Measurements from ENCODE around the gene TCTN1. TPM values are rescaled to one million over a fixed set of nuclear protein-coding genes. Genes with fewer than 3 reads are reported as not detected.
A peak's percentile ranks its signal among the peaks of the same experiment; 100 is the strongest.
"Not testable (repeated sequence)": the region's sequence is repeated elsewhere in the genome, so short reads cannot be mapped to it uniquely, and the experiment has no call there.

The TCTN1 gene
- total RNA-seq, 1 donor from 2014 or later = 15.4 TPM

DNA sequence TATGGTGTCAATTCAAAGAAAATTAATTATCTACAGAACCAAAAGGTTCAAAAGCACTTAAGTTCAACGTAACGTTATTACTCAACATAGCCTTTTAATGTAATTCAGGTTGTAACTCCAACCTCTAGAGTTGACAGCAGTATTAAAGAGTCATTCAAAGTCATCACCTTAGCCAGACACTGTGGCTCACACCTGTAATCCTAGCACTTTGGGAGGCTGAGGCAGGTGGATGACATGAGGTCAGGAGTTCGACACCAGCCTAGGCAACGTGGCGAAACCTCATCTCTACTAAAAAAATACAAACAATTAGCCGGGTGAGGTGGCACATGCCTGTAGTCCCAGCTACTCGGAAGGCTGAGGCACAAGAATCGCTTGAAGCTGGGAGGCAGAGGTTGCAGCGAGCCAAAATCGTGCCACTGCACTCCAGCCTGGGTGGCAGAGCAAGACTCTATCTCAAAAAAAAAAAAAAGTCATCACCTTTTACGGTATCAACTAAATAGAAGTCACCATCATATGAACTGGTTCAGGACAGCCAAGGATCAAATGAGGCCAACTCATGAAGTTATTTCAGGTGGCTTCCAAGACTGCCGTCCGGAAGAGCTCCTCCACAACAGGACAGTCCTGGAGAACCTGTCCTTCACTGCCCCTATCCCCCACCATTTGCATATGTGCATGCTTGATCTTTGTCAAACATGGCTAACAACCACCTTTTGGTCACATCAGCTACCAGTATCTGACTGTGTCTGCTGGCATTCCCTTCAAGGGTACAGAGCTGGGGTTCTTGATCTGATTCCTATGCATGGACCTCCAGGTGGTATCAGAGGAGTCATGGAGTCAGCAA lies 35.0 kb upstream of the TCTN1 start:
- Mint-ChIP-seq H3K9me3 (no peaks in the 10 kb centered on the region), H3K4me1 (peaks cover 63% of the 10 kb centered on the region)
- peak; percentile 70 for DNase-seq

DNA sequence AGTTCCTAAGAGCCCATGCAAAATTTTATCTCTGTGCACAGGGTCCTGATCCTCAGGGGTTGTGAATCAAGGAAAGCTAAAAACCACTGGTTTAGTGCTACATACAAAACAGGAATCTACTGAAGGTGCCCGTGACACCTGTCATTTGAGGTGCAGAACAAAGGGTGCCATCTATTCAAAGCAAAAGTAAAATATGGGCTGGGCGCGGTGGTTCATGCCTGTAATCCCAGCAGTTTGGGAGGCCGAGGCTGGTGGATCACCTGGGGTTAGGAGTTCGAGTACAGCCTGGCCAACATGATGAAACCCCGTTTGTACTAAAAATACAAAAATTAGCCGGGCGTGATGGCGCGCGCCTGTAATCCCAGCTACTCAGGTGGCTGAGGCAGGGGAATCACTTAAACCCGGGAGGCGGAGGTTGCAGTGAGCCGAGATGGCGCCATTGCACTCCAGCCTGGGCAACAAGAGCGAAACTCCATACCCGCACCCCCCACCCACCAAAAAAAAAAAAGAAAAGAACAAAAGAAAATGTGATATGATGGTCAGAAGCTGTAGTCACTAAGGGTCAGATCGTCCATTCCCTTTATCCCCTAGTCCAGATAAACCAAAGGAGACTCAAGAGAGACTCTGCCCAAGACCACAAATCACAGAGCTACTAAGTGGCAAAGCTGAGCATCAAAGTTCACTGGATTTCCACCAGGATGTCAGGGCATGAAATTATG lies 34.2 kb upstream of the TCTN1 start:
- Mint-ChIP-seq H3K9me3 (no peaks in the 10 kb centered on the region), H3K27me3 (no peaks in the 10 kb centered on the region), H3K27ac (peak overlapping the region; percentile 97), H3K36me3 (ENCODE audit: low read depth) (peaks cover 24% of the 10 kb centered on the region), H3K4me1 (peaks cover 68% of the 10 kb centered on the region), H3K4me3 (peak overlapping the region; percentile 98)
- intact Hi-C loops (cut with micrococcal nuclease) = loop anchor here (2.0 to 5.0 kb wide), 2 partner anchors 47 to 582 kb away; partner anchors contain the start of genes ANKRD13A and GIT2
- DNase-seq = peak; percentile 71

More for the DNA sequence above, 35.0 kb upstream of the TCTN1 start:
- Mint-ChIP-seq H3K27me3 (no peaks in the 10 kb centered on the region), H3K27ac (peak overlapping the region; percentile 97), H3K4me3 (peak overlapping the region; percentile 98), H3K36me3 (ENCODE audit: low read depth) (peaks cover 24% of the 10 kb centered on the region)
- intact Hi-C loops (cut with micrococcal nuclease) = loop anchor here (1.0 to 5.0 kb wide), 5 partner anchors 17 to 582 kb away; partner anchors contain the start of genes ANKRD13A and GIT2

DNA sequence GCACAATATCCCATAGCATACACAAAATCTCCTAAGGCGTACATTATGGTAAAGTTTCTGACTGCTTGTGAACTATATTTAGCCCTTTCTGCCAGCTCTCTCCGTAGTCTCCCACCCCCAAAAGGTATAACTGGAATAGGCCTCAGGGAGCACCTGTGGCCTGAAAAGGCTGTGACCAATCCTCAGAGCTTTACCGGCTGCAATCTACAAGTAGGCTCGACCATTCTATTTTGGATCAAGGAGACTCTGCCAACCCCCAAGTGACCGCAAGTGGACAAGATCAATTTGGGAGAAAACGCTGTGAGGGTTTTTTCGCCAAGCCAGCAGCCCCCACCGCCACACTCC lies 32.0 kb upstream of the TCTN1 start:
- peaks cover 21% of the 10 kb centered on the region for H3K36me3 Mint-ChIP-seq (ENCODE audit: low read depth)
- H3K4me3 Mint-ChIP-seq = peak overlapping the region; percentile 98
- H3K27ac Mint-ChIP-seq = peak overlapping the region; percentile 97
- DNase-seq = no peak
- intact Hi-C loops (cut with micrococcal nuclease) = loop anchor here (2.0 kb wide), 2 partner anchors 79 to 159 kb away; partner anchors contain the start of genes RAD9B and VPS29
- H3K9me3 Mint-ChIP-seq = no peaks in the 10 kb centered on the region
- peaks cover 67% of the 10 kb centered on the region for H3K4me1 Mint-ChIP-seq
- H3K27me3 Mint-ChIP-seq = no peaks in the 10 kb centered on the region

DNA sequence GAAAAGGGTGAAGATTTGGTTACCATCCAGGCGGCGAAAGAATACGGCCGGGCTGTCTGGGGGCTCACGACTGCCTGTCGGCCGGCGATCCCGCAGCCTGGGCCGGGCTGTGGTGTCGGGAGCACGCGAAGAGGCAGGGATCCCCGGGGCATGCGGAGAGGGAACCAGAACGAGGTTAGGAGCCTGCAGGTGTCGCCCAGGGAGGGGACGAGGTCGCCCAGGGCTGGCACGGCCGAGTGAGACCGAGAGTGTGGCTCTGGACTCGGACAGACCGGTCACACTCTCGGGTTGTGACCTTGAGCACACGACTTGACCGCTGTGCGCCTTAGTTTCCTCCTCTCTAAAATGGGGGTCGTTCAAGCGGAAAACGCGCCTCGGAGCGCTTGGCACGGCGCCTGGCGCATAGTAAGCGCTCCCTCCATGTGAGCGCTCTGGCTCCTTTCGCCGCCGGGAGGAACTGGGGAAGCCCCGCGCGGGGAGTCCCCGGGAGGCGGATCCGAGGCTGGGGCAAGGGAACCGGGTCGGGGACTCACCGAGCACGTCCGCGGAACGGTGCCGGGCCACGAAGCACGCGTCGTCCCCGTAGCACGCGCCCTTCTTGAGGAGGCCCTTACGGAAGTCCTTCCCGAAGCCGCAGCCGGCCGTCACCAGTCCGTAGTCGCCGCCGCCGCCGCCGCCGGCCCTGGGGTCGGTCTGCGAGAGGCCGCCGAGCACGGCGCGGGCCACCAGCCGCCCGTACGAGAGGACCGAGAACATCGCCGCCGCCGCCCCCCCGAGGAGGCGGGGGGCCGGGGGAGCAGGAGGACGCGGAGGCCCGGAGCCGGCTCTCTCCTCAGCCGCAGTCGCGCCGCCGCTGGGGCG lies 31.4 kb upstream of the TCTN1 start:
- Mint-ChIP-seq H3K27ac (peak overlapping the region; percentile 97), H3K27me3 (no peaks in the 10 kb centered on the region), H3K4me1 (peaks cover 65% of the 10 kb centered on the region)

DNA sequence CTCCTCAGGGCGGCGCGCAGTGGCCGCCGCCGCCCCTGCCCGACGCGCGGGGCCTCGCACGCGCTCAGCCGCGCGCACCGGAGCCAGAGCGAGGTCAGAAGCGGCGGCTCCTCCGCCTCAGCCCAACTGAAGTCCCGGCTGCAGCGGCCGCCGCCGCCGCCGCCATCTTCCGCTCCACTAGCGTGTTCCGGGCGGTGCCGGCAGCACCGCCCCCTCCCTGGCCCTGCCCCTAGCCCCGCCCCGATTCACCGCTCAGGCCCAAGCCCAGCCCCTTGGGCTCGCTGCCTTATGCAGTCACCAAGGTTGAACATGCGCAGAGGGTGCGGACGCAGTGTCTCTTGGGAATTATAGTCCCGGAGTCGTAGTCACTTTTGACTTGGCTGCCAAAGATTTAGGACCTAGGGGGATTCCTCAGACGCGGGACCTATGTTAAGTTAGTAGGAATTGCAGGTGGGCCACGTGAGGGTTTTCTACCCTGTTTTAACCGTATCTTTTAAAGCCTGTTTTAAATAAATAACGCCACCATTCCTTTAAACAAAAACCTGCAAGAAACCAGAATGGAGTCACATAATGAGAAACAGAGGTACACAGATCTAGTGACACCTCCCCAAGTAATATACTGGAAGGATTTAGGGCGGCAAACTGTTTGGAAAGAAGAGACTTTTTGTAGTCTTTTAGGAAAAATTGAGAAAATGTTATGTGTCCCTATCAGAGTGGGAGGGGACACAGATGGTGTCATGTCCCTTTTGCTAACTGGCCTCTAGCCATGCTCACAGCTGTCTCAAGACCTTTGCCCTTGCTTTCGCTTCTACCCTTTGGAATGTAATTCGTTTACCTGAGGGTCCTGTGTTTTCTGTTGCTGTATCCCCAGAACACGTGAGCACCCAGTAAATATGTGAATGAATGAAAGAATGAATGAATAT lies 30.5 kb upstream of the TCTN1 start, which contains the start of gene PPTC7:
TSS of gene PPTC7 (minus strand) at position 182 of the 923 bp plus-strand sequence. CDS start 287 bp downstream, outside the sequence.
- Mint-ChIP-seq H3K4me3 (peak within 1 kb of the TSS; percentile 98), H3K9me3 (no peaks in the 10 kb centered on the region), H3K4me1 (peaks cover 58% of the 10 kb centered on the region), H3K36me3 (ENCODE audit: low read depth) (peaks cover 21% of the 10 kb centered on the region), H3K27ac (peak within 1 kb of the TSS; percentile 97), H3K27me3 (no peaks in the 10 kb centered on the region)
- peak; percentile 98 for DNase-seq
- intact Hi-C loops (cut with micrococcal nuclease) = loop anchor here (1.0 to 2.0 kb wide), 3 partner anchors 81 to 157 kb away; partner anchors contain the start of genes FAM216A, GPN3, RAD9B and VPS29

More for the DNA sequence above, 31.4 kb upstream of the TCTN1 start:
- Mint-ChIP-seq H3K36me3 (ENCODE audit: low read depth) (peaks cover 21% of the 10 kb centered on the region), H3K4me3 (peak overlapping the region; percentile 98), H3K9me3 (no peaks in the 10 kb centered on the region)
- DNase-seq = peak; percentile 94
- intact Hi-C loops (cut with micrococcal nuclease) = loop anchor here (1.0 to 2.0 kb wide), 3 partner anchors 80 to 158 kb away; partner anchors contain the start of genes FAM216A, GPN3, RAD9B and VPS29

DNA sequence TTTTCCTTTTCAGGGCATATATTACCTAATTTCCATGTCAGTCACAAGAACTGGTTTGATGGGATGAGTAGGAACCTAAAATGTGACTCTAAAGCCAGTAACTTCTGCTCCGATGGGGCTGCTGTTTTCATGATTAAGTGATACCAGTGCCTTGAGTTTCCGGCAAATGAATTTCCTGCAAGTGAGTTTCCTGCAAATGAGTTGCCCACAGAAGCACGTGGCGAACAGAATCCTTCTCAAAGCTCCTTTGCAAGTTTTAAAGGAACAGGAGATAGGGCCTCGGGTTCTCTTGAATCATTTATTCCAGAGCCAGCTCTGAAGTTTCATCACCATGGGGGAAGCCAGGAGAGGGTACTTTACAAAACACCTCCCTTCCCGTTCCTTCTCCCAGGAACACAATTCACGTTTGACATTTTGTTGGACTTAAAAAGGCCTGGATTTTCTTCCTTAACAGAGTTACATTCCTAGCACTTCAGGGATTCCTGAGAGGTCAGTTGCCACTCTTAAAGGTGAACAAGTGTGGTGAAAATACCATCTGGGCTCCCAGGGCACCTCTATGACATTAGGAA lies 28.6 kb upstream of the TCTN1 start:
- DNase-seq = peak; percentile 87
- peaks cover 48% of the 10 kb centered on the region for H3K4me1 Mint-ChIP-seq
- peak overlapping the region; percentile 66 for H3K4me3 Mint-ChIP-seq
- H3K9me3 Mint-ChIP-seq = no peaks in the 10 kb centered on the region
- H3K27ac Mint-ChIP-seq = peak overlapping the region; percentile 95
- H3K36me3 Mint-ChIP-seq (ENCODE audit: low read depth) = peaks cover 14% of the 10 kb centered on the region
- intact Hi-C loops (cut with micrococcal nuclease) = no loop called here
- no peaks in the 10 kb centered on the region for H3K27me3 Mint-ChIP-seq

DNA sequence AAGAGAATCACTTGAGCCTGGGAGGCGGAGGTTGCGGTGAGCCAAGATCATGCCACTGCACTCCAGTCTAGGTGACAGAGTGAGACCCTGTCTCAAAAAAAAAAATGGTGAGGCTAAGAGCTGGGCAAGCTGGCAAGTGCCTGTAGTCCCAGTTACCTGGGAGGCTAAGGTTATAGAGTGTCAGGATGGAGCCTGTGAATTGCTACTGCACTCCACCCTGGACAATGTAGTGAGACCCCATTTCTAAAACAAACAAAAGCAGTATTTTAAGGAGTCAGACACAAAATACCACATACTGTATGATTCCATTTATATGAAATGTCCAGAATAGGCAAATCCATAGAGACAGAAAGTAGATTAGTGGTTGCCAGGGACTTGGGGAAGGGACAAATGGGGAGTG lies 26.8 kb upstream of the TCTN1 start:
- H3K36me3 Mint-ChIP-seq (ENCODE audit: low read depth); intact Hi-C loops (cut with micrococcal nuclease); DNase-seq; H3K27ac Mint-ChIP-seq; H3K27me3 Mint-ChIP-seq; H3K9me3 Mint-ChIP-seq; H3K4me3 Mint-ChIP-seq: not testable (repeated sequence)
- H3K4me1 Mint-ChIP-seq = peaks cover 49% of the 10 kb centered on the region

DNA sequence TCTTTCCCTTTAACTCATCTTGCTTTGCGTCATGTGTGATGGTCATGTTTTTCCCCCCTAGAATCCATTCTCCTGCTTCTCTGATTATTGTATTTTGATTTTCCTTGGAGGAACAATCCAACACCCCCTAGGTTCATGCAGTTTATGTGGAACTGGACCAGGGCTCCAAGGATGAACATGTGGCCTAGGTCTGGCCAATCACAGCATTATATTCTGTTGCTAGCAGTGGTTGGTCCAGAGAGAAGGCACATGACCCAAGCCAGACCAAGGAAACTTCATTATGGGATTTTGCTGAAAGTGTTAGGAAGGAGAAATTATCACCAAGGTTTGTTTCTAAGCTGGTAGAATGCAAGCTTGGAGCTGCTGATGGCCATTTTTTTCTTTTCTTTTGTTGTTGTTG lies 23.9 kb upstream of the TCTN1 start:
- H3K27ac Mint-ChIP-seq = peak overlapping the region; percentile 93
- no peak overlapping the region for H3K4me3 Mint-ChIP-seq
- H3K27me3 Mint-ChIP-seq = no peaks in the 10 kb centered on the region
- H3K4me1 Mint-ChIP-seq = peaks cover 31% of the 10 kb centered on the region
- intact Hi-C loops (cut with micrococcal nuclease) = no loop called here
- H3K9me3 Mint-ChIP-seq = no peaks in the 10 kb centered on the region
- no peak for DNase-seq
- no peaks in the 10 kb centered on the region for H3K36me3 Mint-ChIP-seq (ENCODE audit: low read depth)

DNA sequence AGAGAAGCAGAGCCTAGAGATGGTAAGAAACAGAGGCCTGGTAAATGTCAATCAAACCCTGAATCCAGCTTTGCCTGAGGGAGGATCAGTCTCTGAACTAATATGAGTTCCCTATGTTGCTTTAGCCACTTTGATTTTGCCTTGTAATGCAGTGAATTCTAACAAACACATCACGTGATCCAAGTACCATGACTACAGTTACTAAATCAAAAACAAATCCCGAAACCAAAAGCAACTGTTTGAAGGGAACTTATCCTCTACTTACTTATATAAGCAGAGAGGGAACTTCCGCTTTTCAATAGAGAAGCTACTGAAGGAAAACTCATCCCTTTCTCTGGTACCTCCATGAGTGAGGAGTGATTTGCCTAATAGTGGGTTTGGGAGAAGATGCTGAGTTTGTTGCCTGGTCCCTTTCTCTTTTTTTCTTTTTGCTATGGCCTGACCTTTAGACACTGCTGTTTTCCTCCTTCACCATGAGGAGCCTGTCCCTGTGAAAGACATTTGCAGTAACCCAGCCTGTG lies 23.1 kb upstream of the TCTN1 start:
- H3K9me3 Mint-ChIP-seq = no peaks in the 10 kb centered on the region

DNA sequence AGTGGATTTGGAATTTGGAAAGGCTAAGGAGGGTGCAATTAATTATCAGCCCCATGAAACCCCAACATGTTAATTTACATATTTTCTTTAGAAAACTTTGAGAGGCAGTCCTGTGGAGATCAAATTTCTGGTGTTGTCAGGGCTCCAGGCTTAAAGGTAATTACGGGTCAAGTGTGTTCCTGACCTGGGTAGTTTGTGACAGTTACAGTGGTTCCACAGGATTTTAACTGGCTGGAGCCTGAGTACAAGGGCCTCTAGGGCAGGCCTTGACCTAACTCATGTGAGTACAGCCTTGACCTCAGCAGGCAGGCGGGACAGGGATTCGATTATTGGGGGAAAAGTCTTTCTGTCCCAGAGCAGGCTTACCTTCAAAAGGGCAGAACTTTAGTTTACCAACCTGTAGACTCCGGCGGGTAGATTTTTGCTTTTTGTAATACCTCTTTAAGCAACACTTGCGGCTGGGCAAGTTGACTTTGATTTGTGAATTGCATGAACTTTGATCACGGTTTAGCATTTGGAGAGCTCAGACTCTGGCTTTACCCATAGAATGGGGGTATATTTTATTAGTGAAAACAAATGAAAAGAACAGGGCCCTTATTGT lies 22.4 kb upstream of the TCTN1 start:
- no peaks in the 10 kb centered on the region for H3K36me3 Mint-ChIP-seq (ENCODE audit: low read depth)
- DNase-seq = no peak
- peak overlapping the region; percentile 93 for H3K27ac Mint-ChIP-seq
- intact Hi-C loops (cut with micrococcal nuclease) = loop anchor here (1.0 kb wide), 1 partner anchor 9 kb away; no protein-coding TSS in a partner anchor
- H3K9me3 Mint-ChIP-seq = no peaks in the 10 kb centered on the region
- H3K4me3 Mint-ChIP-seq = peak overlapping the region; percentile 34
- H3K27me3 Mint-ChIP-seq = no peaks in the 10 kb centered on the region
- peaks cover 23% of the 10 kb centered on the region for H3K4me1 Mint-ChIP-seq

More for the DNA sequence above, 23.1 kb upstream of the TCTN1 start:
- Mint-ChIP-seq H3K27me3 (no peaks in the 10 kb centered on the region), H3K36me3 (ENCODE audit: low read depth) (no peaks in the 10 kb centered on the region), H3K4me1 (peaks cover 24% of the 10 kb centered on the region), H3K4me3 (peak overlapping the region; percentile 34), H3K27ac (peak overlapping the region; percentile 93)
- DNase-seq = peak; percentile 82
- intact Hi-C loops (cut with micrococcal nuclease) = loop anchor here (1.0 kb wide), 1 partner anchor 9 kb away; no protein-coding TSS in a partner anchor

DNA sequence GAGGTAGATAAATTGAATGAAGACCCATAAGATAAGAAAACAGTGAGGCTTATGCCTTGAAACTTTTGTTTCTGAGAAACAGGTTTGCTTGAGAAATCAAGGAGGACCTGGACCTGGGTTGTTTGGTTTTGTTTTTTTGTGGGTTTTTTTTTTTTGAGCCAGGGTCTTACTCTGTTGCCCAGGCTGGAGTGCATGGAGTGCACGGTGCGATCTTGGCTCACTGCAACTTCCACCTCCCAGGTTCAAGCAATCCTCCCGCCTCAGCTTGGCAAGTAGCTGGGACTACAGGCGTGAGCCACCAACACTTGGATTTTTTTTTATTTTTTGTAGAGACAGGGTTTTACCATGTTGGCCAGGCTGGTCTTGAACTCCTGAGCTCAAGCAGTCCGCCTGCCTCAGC lies 21.9 kb upstream of the TCTN1 start:
- no peaks in the 10 kb centered on the region for H3K36me3 Mint-ChIP-seq (ENCODE audit: low read depth)
- peaks cover 22% of the 10 kb centered on the region for H3K4me1 Mint-ChIP-seq
- intact Hi-C loops (cut with micrococcal nuclease) = no loop called here
- H3K4me3 Mint-ChIP-seq = no peak overlapping the region
- H3K9me3 Mint-ChIP-seq = no peaks in the 10 kb centered on the region
- H3K27ac Mint-ChIP-seq = peak overlapping the region; percentile 93
- no peak for DNase-seq
- H3K27me3 Mint-ChIP-seq = no peaks in the 10 kb centered on the region
